IPS-11a (cell line): ENCODE data around the gene RIPPLY3.
A peak's percentile ranks its signal among the peaks of the same experiment; 100 is the strongest.

Experiments
- H3K4me3 ChIP-seq: one replicate; pipeline ENCODE4 v1.5.1; 2013; ENCODE audit warnings: low read depth, low read length, control low read depth

RIPPLY3 gene

GRCh38 chr21:37006486-37007291, at the start of gene RIPPLY3:
Gene RIPPLY3, plus strand, starts transcription at chr21:37006702. Its CDS starts 71 bp downstream, at chr21:37006773.
- peak within 1 kb of the TSS; percentile 45 for H3K4me3 ChIP-seq

GRCh38 chr21:36959020-36959835, 47.3 kb upstream of the RIPPLY3 start:
- no peak overlapping the region for H3K4me3 ChIP-seq

GRCh38 chr21:36960676-36961284, 45.7 kb upstream of the RIPPLY3 start:
- H3K4me3 ChIP-seq: no peak overlapping the region

- no peak overlapping the region for H3K4me3 ChIP-seq
Measured at GRCh38 chr21:36962098-36962780, 44.3 kb upstream of the RIPPLY3 start.

- no peak overlapping the region for H3K4me3 ChIP-seq
Measured at GRCh38 chr21:36964398-36964797, 42.1 kb upstream of the RIPPLY3 start.

GRCh38 chr21:36964827-36965719, 41.4 kb upstream of the RIPPLY3 start:
- H3K4me3 ChIP-seq: no peak overlapping the region

- peak overlapping the region; percentile 50 for H3K4me3 ChIP-seq
Measured at GRCh38 chr21:36965720-36966065, 40.8 kb upstream of the RIPPLY3 start.

- H3K4me3 ChIP-seq: peak within 1 kb of the TSS; percentile 50
Measured at GRCh38 chr21:36966066-36966820, 40.3 kb upstream of the RIPPLY3 start, which contains the start of gene HLCS. Gene HLCS, minus strand, starts transcription at chr21:36966669. Its CDS starts 31 bp downstream, at chr21:36966638.

GRCh38 chr21:36966821-36967768, 39.4 kb upstream of the RIPPLY3 start:
- H3K4me3 ChIP-seq: peak overlapping the region; percentile 36

GRCh38 chr21:36968414-36968813, 38.1 kb upstream of the RIPPLY3 start:
- H3K4me3 ChIP-seq: no peak overlapping the region

- H3K4me3 ChIP-seq: no peak overlapping the region
Measured at GRCh38 chr21:36968976-36969375, 37.5 kb upstream of the RIPPLY3 start.

- H3K4me3 ChIP-seq: no peak overlapping the region
Measured at GRCh38 chr21:36973986-36974850, 32.3 kb upstream of the RIPPLY3 start.

GRCh38 chr21:36974851-36975192, 31.7 kb upstream of the RIPPLY3 start:
- no peak overlapping the region for H3K4me3 ChIP-seq

GRCh38 chr21:36976228-36976861, 30.2 kb upstream of the RIPPLY3 start:
- no peak overlapping the region for H3K4me3 ChIP-seq

GRCh38 chr21:36976882-36977651, 29.4 kb upstream of the RIPPLY3 start:
- no peak overlapping the region for H3K4me3 ChIP-seq
